ENCODE measurements around the gene NCOA3.
A peak's percentile ranks its signal among the peaks of the same experiment; 100 is the strongest.

The NCOA3 gene

GRCh38 chr20:47663354-47664067 lies 161.8 kb downstream of the NCOA3 start:
- H3K27ac ChIP-seq, result no peak overlapping the region
- TF ChIP-seq CTCF (conservative IDR thresholded peaks at IDR 0.05), result peak; percentile 99

- no peak overlapping the region for H3K27ac ChIP-seq
- TF ChIP-seq CTCF (conservative IDR thresholded peaks at IDR 0.05), result no peak; the same call in none of the 2 replicates
These were observed 162.4 kb downstream of the NCOA3 start for GRCh38 chr20:47664068-47664437.

GRCh38 chr20:47664744-47665143 lies 163.1 kb downstream of the NCOA3 start:
- TF ChIP-seq CTCF (conservative IDR thresholded peaks at IDR 0.05), result no peak
- no peak overlapping the region for H3K27ac ChIP-seq

- no peak for TF ChIP-seq CTCF (conservative IDR thresholded peaks at IDR 0.05)
- no peak overlapping the region for H3K27ac ChIP-seq
These were observed 163.7 kb downstream of the NCOA3 start for GRCh38 chr20:47665221-47665991.

GRCh38 chr20:47666304-47666703 lies 164.6 kb downstream of the NCOA3 start:
- H3K27ac ChIP-seq, result no peak overlapping the region

GRCh38 chr20:47667086-47667485 lies 165.4 kb downstream of the NCOA3 start:
- H3K27ac ChIP-seq, result no peak overlapping the region
- no peak for TF ChIP-seq CTCF (conservative IDR thresholded peaks at IDR 0.05)

More at GRCh38 chr20:47666304-47666703, 164.6 kb downstream of the NCOA3 start:
- TF ChIP-seq CTCF (conservative IDR thresholded peaks at IDR 0.05), result no peak

GRCh38 chr20:47667531-47668312 lies 166.0 kb downstream of the NCOA3 start:
- no peak for TF ChIP-seq CTCF (conservative IDR thresholded peaks at IDR 0.05)
- H3K27ac ChIP-seq, result no peak overlapping the region
